Measurements from ENCODE around the gene ADIPOR2.

GRCh38 chr12:1791104-1791841 is 100.4 kb downstream of the ADIPOR2 start:
- no peak for TF ChIP-seq REST (IDR thresholded peaks at IDR 0.05)
- TF ChIP-seq MAX (IDR thresholded peaks at IDR 0.05): no peak
- TF ChIP-seq, protein P1, sequence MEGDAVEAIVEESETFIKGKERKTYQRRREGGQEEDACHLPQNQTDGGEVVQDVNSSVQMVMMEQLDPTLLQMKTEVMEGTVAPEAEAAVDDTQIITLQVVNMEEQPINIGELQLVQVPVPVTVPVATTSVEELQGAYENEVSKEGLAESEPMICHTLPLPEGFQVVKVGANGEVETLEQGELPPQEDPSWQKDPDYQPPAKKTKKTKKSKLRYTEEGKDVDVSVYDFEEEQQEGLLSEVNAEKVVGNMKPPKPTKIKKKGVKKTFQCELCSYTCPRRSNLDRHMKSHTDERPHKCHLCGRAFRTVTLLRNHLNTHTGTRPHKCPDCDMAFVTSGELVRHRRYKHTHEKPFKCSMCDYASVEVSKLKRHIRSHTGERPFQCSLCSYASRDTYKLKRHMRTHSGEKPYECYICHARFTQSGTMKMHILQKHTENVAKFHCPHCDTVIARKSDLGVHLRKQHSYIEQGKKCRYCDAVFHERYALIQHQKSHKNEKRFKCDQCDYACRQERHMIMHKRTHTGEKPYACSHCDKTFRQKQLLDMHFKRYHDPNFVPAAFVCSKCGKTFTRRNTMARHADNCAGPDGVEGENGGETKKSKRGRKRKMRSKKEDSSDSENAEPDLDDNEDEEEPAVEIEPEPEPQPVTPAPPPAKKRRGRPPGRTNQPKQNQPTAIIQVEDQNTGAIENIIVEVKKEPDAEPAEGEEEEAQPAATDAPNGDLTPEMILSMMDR (IDR thresholded peaks at IDR 0.05; ENCODE audit: low read depth, low read length, missing input control): peak; percentile 87
- TF ChIP-seq RAD21 (IDR thresholded peaks at IDR 0.05): peak; percentile 98 to 99
- no peak for TF ChIP-seq GABPA (IDR thresholded peaks at IDR 0.05 in 1 of 2, conservative IDR thresholded peaks at IDR 0.05 in 1 of 2)
- no peak for TF ChIP-seq SP1 (IDR thresholded peaks at IDR 0.05)
